GM12878 (cell line): ENCODE results near the gene HASPIN. TPM values are rescaled to one million over a fixed set of nuclear protein-coding genes. Genes with fewer than 3 reads are reported as not detected.

ENCODE experiments used
- CUX1 ChIP-seq: IDR thresholded peaks from 2 replicates; pipeline ENCODE4 v1.6.1; 2012; ENCODE audit warnings: improper control_type of control experiment, low read depth, low read length; ENCODE audit not compliant: insufficient replicate concordance
- DPF2 ChIP-seq: fragments of 450-650 bp; IDR thresholded peaks from 2 replicates; pipeline ENCODE4 v1.6.1; 2017; ENCODE audit warnings: mild to moderate bottlenecking
- E2F8 ChIP-seq: fragments of 450-650 bp; IDR thresholded peaks from 2 replicates; pipeline ENCODE4 v1.6.1; 2018; ENCODE audit warnings: mild to moderate bottlenecking, low read depth, moderate library complexity; ENCODE audit not compliant: partially characterized antibody
- EGR1 ChIP-seq, 2 experiments: IDR thresholded peaks; 1 replicate in 1 of 2; 2 replicates in 1 of 2; pipeline ENCODE4 v1.6.1; 2011 to 2012; ENCODE audit warnings: low read depth in 2 of 2, low read length in 2 of 2, borderline replicate concordance in 1 of 2, mild to moderate bottlenecking in 1 of 2, moderate library complexity in 1 of 2
- GABPA ChIP-seq: IDR thresholded peaks from 2 replicates; pipeline ENCODE4 v1.6.1; 2014; ENCODE audit warnings: antibody characterized with exemption, low read depth, mild to moderate bottlenecking, inconsistent platforms
- HDAC2 ChIP-seq: fragments of 200-600 bp; sonication (generic); IDR thresholded peaks from 2 replicates; pipeline ENCODE4 v1.6.1; 2017
- HDGF ChIP-seq: fragments of 450-650 bp; IDR thresholded peaks from 2 replicates; pipeline ENCODE4 v1.6.1; 2016; ENCODE audit warnings: antibody characterized with exemption
- IRF4 ChIP-seq: IDR thresholded peaks from 2 replicates; pipeline ENCODE4 v1.6.1; 2011; ENCODE audit warnings: low read depth, low read length
- KDM1A ChIP-seq: fragments of 200-600 bp; sonication (generic); IDR thresholded peaks from 2 replicates; pipeline ENCODE4 v1.6.1; 2016; ENCODE audit warnings: borderline replicate concordance
- MYC ChIP-seq: IDR thresholded peaks from 2 replicates; pipeline ENCODE4 v1.6.1; 2011; ENCODE audit warnings: mild to moderate bottlenecking, low read length, moderate library complexity, inconsistent platforms; ENCODE audit not compliant: insufficient read depth, insufficient replicate concordance, insufficient read length, severe bottlenecking
- RB1 ChIP-seq: fragments of 450-650 bp; formaldehyde crosslinking; IDR thresholded peaks from 2 replicates; pipeline ENCODE4 v1.6.1; 2017; ENCODE audit warnings: mild to moderate bottlenecking, borderline replicate concordance
- RELA ChIP-seq: fragments of 450-650 bp; IDR thresholded peaks from 2 replicates; pipeline ENCODE4 v1.8.0; 2014; ENCODE audit warnings: borderline replicate concordance; ENCODE audit not compliant: partially characterized antibody
- SIX5 ChIP-seq: IDR thresholded peaks from 2 replicates; pipeline ENCODE4 v1.6.1; 2011; ENCODE audit warnings: mild to moderate bottlenecking, low read depth, low read length, moderate library complexity; ENCODE audit not compliant: severe bottlenecking
- polyA plus RNA-seq, 11 experiments: library from polyadenylated mRNA; depleted of rRNA in 4 of 11; unstranded in 6 of 11; stranded (reverse) in 5 of 11; fragments of >200 nt; fragmentation: Nextera tagmentation in 4 of 11; fragmentation: Illumina TruSeq in 1 of 11; extraction: Ambion mirVana in 4 of 11; extraction: Trizol in 1 of 11; gene quantifications; 1 replicate in 1 of 11; 2 replicates in 10 of 11; pipeline versions ENCODE4 v1.2.1 to v1.2.3, GENCODE V29; 2011 to 2016; ENCODE audit warnings: inconsistent platforms in 2 of 11, missing spikeins in 2 of 11, low read depth in 1 of 11
- total RNA-seq, 4 experiments: library from RNA; depleted of rRNA in 3 of 4; stranded (reverse); fragments of >200 nt in 3 of 4; fragmentation: Illumina TruSeq in 1 of 4; extraction: Trizol in 1 of 4; gene quantifications; 2 replicates each; pipeline versions ENCODE4 v1.2.1 to v1.2.3, GENCODE V29; 2013 to 2021
- TF ChIP-seq, protein P1 (sequence below): IDR thresholded peaks from 2 replicates; pipeline ENCODE4 v1.6.1; 2012; ENCODE audit warnings: low read depth, low read length, improper control_type of control experiment
- TF ChIP-seq, protein P2 (sequence below): fragments of 150-350 bp; IDR thresholded peaks from 2 replicates; pipeline ENCODE4 v1.6.1; 2014; ENCODE audit warnings: mild to moderate bottlenecking, low read depth, low read length
- TF ChIP-seq, protein P3 (sequence below): fragments of 450-650 bp; formaldehyde crosslinking; IDR thresholded peaks from 2 replicates; pipeline ENCODE4 v1.4.0; 2022; ENCODE audit warnings: mild to moderate bottlenecking, moderate library complexity

The HASPIN gene
- total and polyA plus RNA-seq, 10 of the 15 experiments (the other 5 are each of a cell fraction or from before 2014, with no cell fraction given): 0.80 to 18.0 (median 10.1) TPM

DNA sequence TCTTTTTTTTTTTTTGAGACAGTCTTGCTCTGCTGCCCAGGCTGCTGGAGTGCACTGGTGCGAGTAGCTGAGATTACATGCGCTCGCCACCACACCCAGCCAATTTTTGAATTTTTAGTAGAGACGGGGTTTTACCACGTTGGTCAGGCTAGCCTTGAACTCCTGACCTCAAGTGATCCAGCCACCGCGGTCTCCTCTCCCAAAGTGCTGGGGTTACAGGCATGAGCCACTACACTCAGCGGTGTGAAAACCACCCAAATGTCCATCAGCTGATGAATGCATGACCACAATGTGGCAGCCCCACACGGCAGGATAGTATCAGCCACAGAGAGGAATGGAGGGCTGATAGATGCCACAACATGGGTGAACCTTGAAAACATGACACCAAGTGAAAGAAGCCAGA lies 29.9 kb upstream of the HASPIN start (continued):
- TF ChIP-seq RELA (peak; percentile 81), MYC (no peak), KDM1A (no peak), HDAC2 (no peak), RB1 (no peak; the same call in 1 of the 2 replicates), EGR1 (IDR thresholded peaks at IDR 0.05; ENCODE audit: borderline replicate concordance in 1 of 2, low read depth in 2 of 2, low read length in 2 of 2) (no peak), E2F8 (no peak), CUX1 (no peak), SIX5 (no peak), DPF2 (peak; percentile 70), IRF4 (peak; percentile 83), HDGF (no peak), GABPA (no peak)
- TF ChIP-seq, protein P1, sequence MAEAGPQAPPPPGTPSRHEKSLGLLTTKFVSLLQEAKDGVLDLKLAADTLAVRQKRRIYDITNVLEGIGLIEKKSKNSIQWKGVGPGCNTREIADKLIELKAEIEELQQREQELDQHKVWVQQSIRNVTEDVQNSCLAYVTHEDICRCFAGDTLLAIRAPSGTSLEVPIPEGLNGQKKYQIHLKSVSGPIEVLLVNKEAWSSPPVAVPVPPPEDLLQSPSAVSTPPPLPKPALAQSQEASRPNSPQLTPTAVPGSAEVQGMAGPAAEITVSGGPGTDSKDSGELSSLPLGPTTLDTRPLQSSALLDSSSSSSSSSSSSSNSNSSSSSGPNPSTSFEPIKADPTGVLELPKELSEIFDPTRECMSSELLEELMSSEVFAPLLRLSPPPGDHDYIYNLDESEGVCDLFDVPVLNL: no peak
- TF ChIP-seq, protein P2, sequence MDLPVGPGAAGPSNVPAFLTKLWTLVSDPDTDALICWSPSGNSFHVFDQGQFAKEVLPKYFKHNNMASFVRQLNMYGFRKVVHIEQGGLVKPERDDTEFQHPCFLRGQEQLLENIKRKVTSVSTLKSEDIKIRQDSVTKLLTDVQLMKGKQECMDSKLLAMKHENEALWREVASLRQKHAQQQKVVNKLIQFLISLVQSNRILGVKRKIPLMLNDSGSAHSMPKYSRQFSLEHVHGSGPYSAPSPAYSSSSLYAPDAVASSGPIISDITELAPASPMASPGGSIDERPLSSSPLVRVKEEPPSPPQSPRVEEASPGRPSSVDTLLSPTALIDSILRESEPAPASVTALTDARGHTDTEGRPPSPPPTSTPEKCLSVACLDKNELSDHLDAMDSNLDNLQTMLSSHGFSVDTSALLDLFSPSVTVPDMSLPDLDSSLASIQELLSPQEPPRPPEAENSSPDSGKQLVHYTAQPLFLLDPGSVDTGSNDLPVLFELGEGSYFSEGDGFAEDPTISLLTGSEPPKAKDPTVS: no peak
- TF ChIP-seq, protein P3, sequence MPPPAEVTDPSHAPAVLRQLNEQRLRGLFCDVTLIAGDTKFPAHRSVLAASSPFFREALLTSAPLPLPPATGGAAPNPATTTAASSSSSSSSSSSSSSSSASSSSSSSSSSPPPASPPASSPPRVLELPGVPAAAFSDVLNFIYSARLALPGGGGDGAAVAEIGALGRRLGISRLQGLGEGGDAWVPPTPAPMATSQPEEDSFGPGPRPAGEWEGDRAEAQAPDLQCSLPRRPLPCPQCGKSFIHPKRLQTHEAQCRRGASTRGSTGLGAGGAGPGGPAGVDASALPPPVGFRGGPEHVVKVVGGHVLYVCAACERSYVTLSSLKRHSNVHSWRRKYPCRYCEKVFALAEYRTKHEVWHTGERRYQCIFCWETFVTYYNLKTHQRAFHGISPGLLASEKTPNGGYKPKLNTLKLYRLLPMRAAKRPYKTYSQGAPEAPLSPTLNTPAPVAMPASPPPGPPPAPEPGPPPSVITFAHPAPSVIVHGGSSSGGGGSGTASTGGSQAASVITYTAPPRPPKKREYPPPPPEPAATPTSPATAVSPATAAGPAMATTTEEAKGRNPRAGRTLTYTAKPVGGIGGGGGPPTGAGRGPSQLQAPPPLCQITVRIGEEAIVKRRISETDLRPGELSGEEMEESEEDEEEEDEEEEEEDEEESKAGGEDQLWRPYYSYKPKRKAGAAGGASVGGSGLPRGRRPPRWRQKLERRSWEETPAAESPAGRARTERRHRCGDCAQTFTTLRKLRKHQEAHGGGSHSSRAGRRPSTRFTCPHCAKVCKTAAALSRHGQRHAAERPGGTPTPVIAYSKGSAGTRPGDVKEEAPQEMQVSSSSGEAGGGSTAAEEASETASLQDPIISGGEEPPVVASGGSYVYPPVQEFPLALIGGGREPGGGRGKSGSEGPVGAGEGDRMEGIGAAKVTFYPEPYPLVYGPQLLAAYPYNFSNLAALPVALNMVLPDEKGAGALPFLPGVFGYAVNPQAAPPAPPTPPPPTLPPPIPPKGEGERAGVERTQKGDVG (CRISPR knock-in tag): no peak
